Lower leg skin (tissue), 3 donors: ENCODE measurements around the gene SLC26A2.

ENCODE experiments used
- POLR2A ChIP-seq, 2 donors: fragments of 450-650 bp; IDR thresholded peaks; one replicate each; pipeline ENCODE4 v1.6.1; 2016 to 2017; ENCODE audit warnings: antibody characterized with exemption in 2 of 2, mild to moderate bottlenecking in 1 of 2, moderate library complexity in 1 of 2
- TF ChIP-seq, protein P1 (sequence below), 3 donors: fragments of 450-650 bp; IDR thresholded peaks; one replicate each; pipeline ENCODE4 v1.5.1; 2016; ENCODE audit warnings: antibody characterized with exemption in 3 of 3, mild to moderate bottlenecking in 3 of 3, moderate library complexity in 2 of 3

DNA sequence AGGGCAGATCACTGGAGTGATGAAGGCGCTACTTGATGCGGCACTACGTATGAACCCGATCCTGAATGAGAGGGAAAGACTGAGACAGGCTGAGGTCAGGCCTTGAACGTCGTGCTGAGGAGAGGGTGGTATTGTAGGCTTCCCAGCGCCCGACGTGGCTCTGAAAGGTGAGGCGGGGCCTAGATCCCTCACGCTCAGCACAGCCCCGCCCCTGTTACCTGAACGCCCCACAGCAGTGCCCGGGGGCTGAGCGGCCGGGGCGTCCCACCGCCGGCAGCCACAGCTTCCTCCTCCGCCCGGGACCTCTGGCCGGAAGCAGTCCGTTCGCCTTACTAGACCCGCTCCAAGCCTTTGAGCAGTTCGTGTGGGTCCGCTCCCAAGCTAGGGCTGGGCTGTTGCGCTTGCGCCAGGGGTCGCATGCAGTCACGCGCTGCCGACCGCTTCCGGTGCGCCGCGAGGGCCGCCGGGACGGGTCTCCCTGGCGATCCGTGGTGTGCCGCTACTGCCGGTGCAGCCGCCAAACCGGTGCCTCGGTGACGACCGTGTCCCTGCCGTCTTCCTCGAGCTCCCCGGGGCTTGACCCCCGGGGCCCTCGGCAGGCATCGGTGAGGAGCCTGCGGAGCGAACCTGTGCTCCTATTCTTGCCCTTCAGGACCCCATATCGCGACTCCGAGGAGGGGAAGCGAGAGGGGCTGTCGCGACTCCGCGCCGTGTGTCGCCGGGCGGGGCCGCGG, 39.9 kb downstream of the SLC26A2 start, which contains the start of the genes HMGXB3 and TIGD6:
- no peak for TF ChIP-seq POLR2A (IDR thresholded peaks at IDR 0.05)
- TF ChIP-seq, protein P1, sequence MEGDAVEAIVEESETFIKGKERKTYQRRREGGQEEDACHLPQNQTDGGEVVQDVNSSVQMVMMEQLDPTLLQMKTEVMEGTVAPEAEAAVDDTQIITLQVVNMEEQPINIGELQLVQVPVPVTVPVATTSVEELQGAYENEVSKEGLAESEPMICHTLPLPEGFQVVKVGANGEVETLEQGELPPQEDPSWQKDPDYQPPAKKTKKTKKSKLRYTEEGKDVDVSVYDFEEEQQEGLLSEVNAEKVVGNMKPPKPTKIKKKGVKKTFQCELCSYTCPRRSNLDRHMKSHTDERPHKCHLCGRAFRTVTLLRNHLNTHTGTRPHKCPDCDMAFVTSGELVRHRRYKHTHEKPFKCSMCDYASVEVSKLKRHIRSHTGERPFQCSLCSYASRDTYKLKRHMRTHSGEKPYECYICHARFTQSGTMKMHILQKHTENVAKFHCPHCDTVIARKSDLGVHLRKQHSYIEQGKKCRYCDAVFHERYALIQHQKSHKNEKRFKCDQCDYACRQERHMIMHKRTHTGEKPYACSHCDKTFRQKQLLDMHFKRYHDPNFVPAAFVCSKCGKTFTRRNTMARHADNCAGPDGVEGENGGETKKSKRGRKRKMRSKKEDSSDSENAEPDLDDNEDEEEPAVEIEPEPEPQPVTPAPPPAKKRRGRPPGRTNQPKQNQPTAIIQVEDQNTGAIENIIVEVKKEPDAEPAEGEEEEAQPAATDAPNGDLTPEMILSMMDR (IDR thresholded peaks at IDR 0.05), result no peak
